Ascending aorta (tissue), 2 donors: ENCODE data around the gene HS3ST4. TPM values are rescaled to one million over a fixed set of nuclear protein-coding genes. Genes with fewer than 3 reads are reported as not detected.

Experiments used
- DNase-seq, 2 donors: peaks; one replicate each; pipeline ENCODE4 v3.0.0-alpha.2; 2019; ENCODE audit warnings: low spot score in 2 of 2
- H3K27ac ChIP-seq, 2 donors: fragments of 200-600 bp; sonication (generic); one replicate each; pipeline ENCODE4 v1.5.1; 2016 to 2017; ENCODE audit warnings: mild to moderate bottlenecking in 1 of 2
- H3K27me3 ChIP-seq: fragments of 200-600 bp; sonication (generic); one replicate; pipeline ENCODE4 v1.5.1; 2017
- H3K36me3 ChIP-seq, 2 donors: fragments of 200-600 bp; sonication (generic); one replicate each; pipeline ENCODE4 v1.5.1; 2016
- H3K4me1 ChIP-seq, 2 donors: fragments of 200-600 bp; sonication (generic); one replicate each; pipeline ENCODE4 v1.5.1; 2016 to 2017; ENCODE audit warnings: mild to moderate bottlenecking in 1 of 2
- H3K4me3 ChIP-seq, 2 donors: fragments of 200-600 bp; sonication (generic); one replicate each; pipeline ENCODE4 v1.5.1; 2016 to 2017; ENCODE audit warnings: mild to moderate bottlenecking in 1 of 2
- H3K9me3 ChIP-seq, 2 donors: fragments of 200-600 bp; sonication (generic); one replicate each; pipeline ENCODE4 v1.5.1; 2016
- CTCF ChIP-seq, 3 experiments: fragments of 200-600 bp in 2 of 3; fragments of 450-650 bp in 1 of 3; sonication (generic) in 2 of 3; IDR thresholded peaks; one replicate each; pipeline ENCODE4 v1.5.1; 2016 to 2019; ENCODE audit warnings: antibody characterized with exemption in 3 of 3, mild to moderate bottlenecking in 1 of 3, moderate library complexity in 1 of 3
- intact Hi-C: fragments of 100-400 bp; cut with DNase I; formaldehyde crosslinking; loops from one replicate; pipeline ENCODE4 v1.15.1; 2023
- total RNA-seq: library from RNA; depleted of rRNA; stranded (reverse); fragments of >200 nt; gene quantifications from one replicate; pipeline ENCODE4 v1.1.0, GENCODE V29; 2016

The HS3ST4 gene
- total RNA-seq, 1 donor from 2014 or later, result not detected

- Histone ChIP-seq H3K27ac (no peak overlapping the region), H3K4me1 (no peaks in the 10 kb centered on the region), H3K36me3 (no peaks in the 10 kb centered on the region), H3K4me3 (no peak overlapping the region), H3K27me3 (no peaks in the 10 kb centered on the region), H3K9me3 (no peaks in the 10 kb centered on the region)
- intact Hi-C loops, result no loop called here
- DNase-seq, result no peak
- no peak for TF ChIP-seq CTCF (IDR thresholded peaks at IDR 0.05)
Observed at GRCh38 chr16:25783226-25783625, 91.5 kb downstream of the HS3ST4 start.

GRCh38 chr16:25785361-25785760 lies 93.6 kb downstream of the HS3ST4 start:
- no peak for TF ChIP-seq CTCF (IDR thresholded peaks at IDR 0.05)
- Histone ChIP-seq H3K4me1 (no peaks in the 10 kb centered on the region), H3K9me3 (no peaks in the 10 kb centered on the region), H3K27me3 (no peaks in the 10 kb centered on the region), H3K4me3 (no peak overlapping the region), H3K27ac (no peak overlapping the region), H3K36me3 (no peaks in the 10 kb centered on the region)
- DNase-seq, result no peak
- intact Hi-C loops, result no loop called here

- H3K4me3 ChIP-seq, result no peak overlapping the region
- H3K9me3 ChIP-seq, result no peaks in the 10 kb centered on the region
- H3K27ac ChIP-seq, result no peak overlapping the region
- H3K36me3 ChIP-seq, result no peaks in the 10 kb centered on the region
- H3K27me3 ChIP-seq, result no peaks in the 10 kb centered on the region
- H3K4me1 ChIP-seq, result no peaks in the 10 kb centered on the region
- TF ChIP-seq CTCF (IDR thresholded peaks at IDR 0.05), result no peak
- intact Hi-C loops, result no loop called here
- no peak for DNase-seq
Observed at GRCh38 chr16:25786748-25787147, 95.0 kb downstream of the HS3ST4 start.

GRCh38 chr16:25788637-25789036 lies 96.9 kb downstream of the HS3ST4 start:
- no peak overlapping the region for H3K4me3 ChIP-seq
- intact Hi-C loops, result no loop called here
- H3K4me1 ChIP-seq, result no peaks in the 10 kb centered on the region
- no peak overlapping the region for H3K27ac ChIP-seq
- no peaks in the 10 kb centered on the region for H3K36me3 ChIP-seq
- no peak for TF ChIP-seq CTCF (IDR thresholded peaks at IDR 0.05)
- no peak for DNase-seq
- H3K9me3 ChIP-seq, result no peaks in the 10 kb centered on the region
- H3K27me3 ChIP-seq, result no peaks in the 10 kb centered on the region

- intact Hi-C loops, result no loop called here
- no peaks in the 10 kb centered on the region for H3K4me1 ChIP-seq
- H3K4me3 ChIP-seq, result no peak overlapping the region
- no peaks in the 10 kb centered on the region for H3K36me3 ChIP-seq
- DNase-seq, result no peak
- TF ChIP-seq CTCF (IDR thresholded peaks at IDR 0.05), result no peak
- no peak overlapping the region for H3K27ac ChIP-seq
- no peaks in the 10 kb centered on the region for H3K27me3 ChIP-seq
- no peaks in the 10 kb centered on the region for H3K9me3 ChIP-seq
Observed at GRCh38 chr16:25796239-25796638, 104.5 kb downstream of the HS3ST4 start.

- intact Hi-C loops, result no loop called here
- Histone ChIP-seq H3K4me1 (no peaks in the 10 kb centered on the region), H3K27me3 (no peaks in the 10 kb centered on the region), H3K4me3 (no peak overlapping the region), H3K9me3 (no peaks in the 10 kb centered on the region), H3K27ac (no peak overlapping the region), H3K36me3 (no peaks in the 10 kb centered on the region)
- no peak for TF ChIP-seq CTCF (IDR thresholded peaks at IDR 0.05)
- DNase-seq, result no peak
Observed at GRCh38 chr16:25798065-25798464, 106.3 kb downstream of the HS3ST4 start.
